ENCODE results near the gene TRIM27. TPM values are rescaled to one million over a fixed set of nuclear protein-coding genes. Genes with fewer than 3 reads are reported as not detected.
"Not testable (repeated sequence)": the region's sequence is repeated elsewhere in the genome, so short reads cannot be mapped to it uniquely, and the experiment has no call there.

Gene TRIM27
- total RNA-seq, 1 donor from 2014 or later: 17.8 TPM

GRCh38 chr6:28860581-28860980 lies 63.2 kb downstream of the TRIM27 start:
- no peaks in the 10 kb centered on the region for H3K36me3 ChIP-seq
- intact Hi-C loops (cut with micrococcal nuclease): no loop called here
- H3K27me3 ChIP-seq (ENCODE audit: low read depth): peaks cover 20% of the 10 kb centered on the region
- peaks cover 15% of the 10 kb centered on the region for H3K4me1 ChIP-seq
- H3K9me3 ChIP-seq (replicated peaks): peaks cover 34% of the 10 kb centered on the region
- H3K27ac ChIP-seq (replicated peaks): no peak overlapping the region
- DNase-seq: no peak
- no peak overlapping the region for H3K4me3 ChIP-seq
- TF ChIP-seq, protein P1, sequence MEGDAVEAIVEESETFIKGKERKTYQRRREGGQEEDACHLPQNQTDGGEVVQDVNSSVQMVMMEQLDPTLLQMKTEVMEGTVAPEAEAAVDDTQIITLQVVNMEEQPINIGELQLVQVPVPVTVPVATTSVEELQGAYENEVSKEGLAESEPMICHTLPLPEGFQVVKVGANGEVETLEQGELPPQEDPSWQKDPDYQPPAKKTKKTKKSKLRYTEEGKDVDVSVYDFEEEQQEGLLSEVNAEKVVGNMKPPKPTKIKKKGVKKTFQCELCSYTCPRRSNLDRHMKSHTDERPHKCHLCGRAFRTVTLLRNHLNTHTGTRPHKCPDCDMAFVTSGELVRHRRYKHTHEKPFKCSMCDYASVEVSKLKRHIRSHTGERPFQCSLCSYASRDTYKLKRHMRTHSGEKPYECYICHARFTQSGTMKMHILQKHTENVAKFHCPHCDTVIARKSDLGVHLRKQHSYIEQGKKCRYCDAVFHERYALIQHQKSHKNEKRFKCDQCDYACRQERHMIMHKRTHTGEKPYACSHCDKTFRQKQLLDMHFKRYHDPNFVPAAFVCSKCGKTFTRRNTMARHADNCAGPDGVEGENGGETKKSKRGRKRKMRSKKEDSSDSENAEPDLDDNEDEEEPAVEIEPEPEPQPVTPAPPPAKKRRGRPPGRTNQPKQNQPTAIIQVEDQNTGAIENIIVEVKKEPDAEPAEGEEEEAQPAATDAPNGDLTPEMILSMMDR (IDR thresholded peaks at IDR 0.05; ENCODE audit: borderline replicate concordance): no peak

DNA sequence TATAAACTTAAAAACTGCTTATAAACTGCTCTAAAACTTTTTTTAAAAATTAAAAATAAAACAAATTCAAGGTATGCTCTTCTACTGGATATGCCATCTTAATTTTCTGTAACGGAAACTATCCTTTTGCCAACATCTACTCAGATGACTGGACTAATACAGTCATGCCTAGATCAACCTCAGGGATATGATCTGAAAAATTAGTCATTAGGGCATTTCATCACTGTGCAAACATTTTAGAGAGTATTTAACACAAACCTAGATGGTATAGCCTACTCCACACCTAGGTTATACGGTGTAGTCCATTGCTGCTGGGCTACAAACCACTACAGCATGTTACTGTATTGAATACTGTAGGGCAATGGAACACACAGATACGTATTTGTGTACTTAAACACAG lies 64.8 kb downstream of the TRIM27 start:
- intact Hi-C loops (cut with micrococcal nuclease): no loop called here
- H3K9me3 ChIP-seq (replicated peaks): peaks cover 47% of the 10 kb centered on the region
- peaks cover 20% of the 10 kb centered on the region for H3K27me3 ChIP-seq (ENCODE audit: low read depth)
- no peaks in the 10 kb centered on the region for H3K36me3 ChIP-seq
- no peak overlapping the region for H3K27ac ChIP-seq (replicated peaks)
- H3K4me1 ChIP-seq: peaks cover 7% of the 10 kb centered on the region
- DNase-seq: no peak
- TF ChIP-seq, protein P1 (IDR thresholded peaks at IDR 0.05; ENCODE audit: borderline replicate concordance): no peak
- no peak overlapping the region for H3K4me3 ChIP-seq

DNA sequence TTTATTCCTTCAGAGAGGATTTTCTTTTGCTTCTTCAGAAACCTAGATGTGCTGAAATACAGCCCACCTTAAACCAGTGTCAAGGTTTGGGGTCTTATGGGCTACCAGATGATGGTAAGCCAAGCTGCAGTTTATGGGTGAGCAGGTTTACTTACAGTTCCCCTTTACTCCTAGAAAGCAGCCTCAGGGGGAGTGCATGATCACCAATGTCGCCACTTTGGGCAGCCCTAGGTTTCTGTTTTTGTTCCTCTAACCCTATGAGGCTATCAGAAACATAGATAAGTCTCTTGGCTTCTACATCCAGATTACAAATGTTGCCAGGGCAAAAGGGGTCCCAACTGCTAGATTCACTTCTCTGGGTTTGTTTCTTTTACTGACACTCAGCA lies 67.2 kb downstream of the TRIM27 start:
- TF ChIP-seq, protein P1 (IDR thresholded peaks at IDR 0.05; ENCODE audit: borderline replicate concordance): no peak
- no peaks in the 10 kb centered on the region for H3K4me1 ChIP-seq
- no peak overlapping the region for H3K27ac ChIP-seq (replicated peaks)
- peaks cover 29% of the 10 kb centered on the region for H3K9me3 ChIP-seq (replicated peaks)
- H3K4me3 ChIP-seq: no peak overlapping the region
- peaks cover 20% of the 10 kb centered on the region for H3K27me3 ChIP-seq (ENCODE audit: low read depth)
- intact Hi-C loops (cut with micrococcal nuclease): no loop called here
- DNase-seq: no peak
- H3K36me3 ChIP-seq: no peaks in the 10 kb centered on the region

GRCh38 chr6:28854405-28854804 lies 69.4 kb downstream of the TRIM27 start:
- H3K36me3 ChIP-seq; intact Hi-C loops (cut with micrococcal nuclease); H3K4me1 ChIP-seq; H3K4me3 ChIP-seq; H3K27ac ChIP-seq (replicated peaks); DNase-seq: not testable (repeated sequence)
- Histone ChIP-seq H3K9me3 (replicated peaks) (peaks cover 24% of the 10 kb centered on the region), H3K27me3 (ENCODE audit: low read depth) (peaks cover 20% of the 10 kb centered on the region)

Other genes with a start within 250 kb of the TRIM27 start
- 0.36 TPM for gene ZNF311, start 81.3 kb upstream of the TRIM27 start, total RNA-seq
- not detected for gene OR2W1, start 121.2 kb upstream of the TRIM27 start, total RNA-seq
- gene OR2B3, start 163.3 kb upstream of the TRIM27 start, total RNA-seq: not detected
- not detected for gene OR2J1, start 175.5 kb upstream of the TRIM27 start, total RNA-seq
- gene OR2J3, start 184.1 kb upstream of the TRIM27 start, total RNA-seq: not detected
- not detected for gene OR2J2, start 246.9 kb upstream of the TRIM27 start, total RNA-seq